Measurements from ENCODE around the gene TAS2R13.

TAS2R13 gene

DNA sequence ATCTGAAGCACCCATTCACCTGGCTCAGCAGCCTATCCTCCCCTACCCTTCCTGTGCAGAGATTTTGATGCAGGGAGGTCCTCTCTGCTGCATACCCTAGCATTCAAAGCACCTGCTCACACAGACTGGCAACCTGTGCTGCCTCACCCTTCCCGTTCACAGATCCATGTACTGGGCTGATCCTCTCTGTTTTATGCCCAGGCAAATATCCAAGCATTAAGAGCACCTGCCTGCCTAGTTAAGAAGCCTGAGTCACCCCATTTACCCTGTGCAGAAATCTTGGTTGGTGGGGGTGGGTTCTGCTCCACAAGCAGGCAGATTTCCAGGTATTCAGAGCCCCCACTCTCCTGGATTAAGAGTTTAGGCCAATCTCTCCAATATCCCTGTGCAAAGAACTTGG lies 8.4 kb downstream of the TAS2R13 start:
- intact Hi-C loops (cut with DNase I; ENCODE audit: low total_unique reads): no loop called here
- Histone ChIP-seq H3K27me3 (no peaks in the 10 kb centered on the region), H3K27ac (no peak overlapping the region), H3K4me3 (no peak overlapping the region), H3K36me3 (peaks cover 0 to 20% (median 4%) of the 10 kb centered on the region in 3 donors), H3K9me3 (peaks cover 0 to 36% (median 6%) of the 10 kb centered on the region in 3 donors), H3K4me1 (no peaks in the 10 kb centered on the region)
- TF ChIP-seq CTCF (IDR thresholded peaks at IDR 0.05): no peak
- DNase-seq: no peak

DNA sequence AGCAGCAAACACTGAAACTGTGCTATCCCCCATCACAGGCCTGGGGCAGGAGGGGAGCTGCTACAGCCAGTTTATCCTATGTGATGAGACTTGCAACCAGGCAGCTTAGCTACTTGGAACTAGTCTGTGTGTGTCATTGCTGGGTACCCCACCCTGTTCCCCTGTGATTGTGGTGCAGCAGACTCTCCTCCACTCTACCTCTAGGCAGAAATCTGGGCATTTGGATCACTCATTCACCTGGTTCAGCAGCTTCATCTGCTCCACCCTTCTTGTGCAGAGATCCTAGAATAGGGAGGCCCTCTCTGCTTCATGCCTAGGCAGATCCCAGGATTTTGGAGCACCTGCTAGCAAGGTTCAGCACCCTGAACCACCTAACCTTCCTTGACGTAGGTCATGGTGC lies 8.8 kb downstream of the TAS2R13 start:
- no peak overlapping the region for H3K4me3 ChIP-seq
- DNase-seq: no peak
- H3K27ac ChIP-seq: no peak overlapping the region
- TF ChIP-seq CTCF (IDR thresholded peaks at IDR 0.05): no peak
- no peaks in the 10 kb centered on the region for H3K4me1 ChIP-seq
- H3K36me3 ChIP-seq: peaks cover 0 to 16% (median 4%) of the 10 kb centered on the region in 3 donors
- H3K27me3 ChIP-seq: no peaks in the 10 kb centered on the region
- H3K9me3 ChIP-seq: peaks cover 0 to 32% (median 6%) of the 10 kb centered on the region in 3 donors
- intact Hi-C loops (cut with DNase I; ENCODE audit: low total_unique reads): no loop called here

GRCh38 chr12:10896854-10897253 lies 12.5 kb downstream of the TAS2R13 start:
- no peak overlapping the region for H3K4me3 ChIP-seq

DNA sequence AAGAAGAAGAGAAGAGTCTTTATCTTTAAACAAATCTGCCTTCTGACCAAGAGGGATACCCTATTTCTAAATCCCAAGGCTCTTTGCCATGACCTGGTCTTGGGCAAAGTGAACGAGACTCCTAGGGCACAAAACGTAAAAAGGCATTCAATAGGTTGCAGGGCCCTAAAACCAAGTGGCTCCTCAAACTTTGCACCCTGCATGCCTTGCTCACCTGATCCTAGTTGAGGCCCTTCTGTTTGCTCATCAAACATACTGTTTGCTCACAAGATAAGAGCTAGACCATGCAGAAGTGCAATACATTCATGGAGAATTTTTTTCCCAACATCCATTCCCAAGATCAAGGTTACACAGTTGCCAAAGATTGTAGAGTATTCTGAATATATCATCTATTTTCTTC lies 17.4 kb downstream of the TAS2R13 start:
- Histone ChIP-seq H3K4me1 (no peaks in the 10 kb centered on the region), H3K27me3 (no peaks in the 10 kb centered on the region), H3K4me3 (no peak overlapping the region), H3K36me3 (no peaks in the 10 kb centered on the region), H3K9me3 (no peaks in the 10 kb centered on the region), H3K27ac (no peak overlapping the region)
- no peak for TF ChIP-seq CTCF (IDR thresholded peaks at IDR 0.05)
- DNase-seq: no peak
- intact Hi-C loops (cut with DNase I; ENCODE audit: low total_unique reads): no loop called here

More at GRCh38 chr12:10896854-10897253, 12.5 kb downstream of the TAS2R13 start:
- DNase-seq: no peak
- intact Hi-C loops (cut with DNase I; ENCODE audit: low total_unique reads): no loop called here
- Histone ChIP-seq H3K27ac (no peak overlapping the region), H3K4me1 (no peaks in the 10 kb centered on the region), H3K36me3 (peaks cover 0 to 8% (median 0%) of the 10 kb centered on the region in 3 donors), H3K27me3 (no peaks in the 10 kb centered on the region), H3K9me3 (no peaks in the 10 kb centered on the region)
- TF ChIP-seq CTCF (IDR thresholded peaks at IDR 0.05): no peak

GRCh38 chr12:10889226-10889625 lies 20.1 kb downstream of the TAS2R13 start:
- Histone ChIP-seq H3K36me3 (no peaks in the 10 kb centered on the region), H3K27me3 (no peaks in the 10 kb centered on the region), H3K27ac (no peak overlapping the region), H3K4me3 (no peak overlapping the region), H3K4me1 (no peaks in the 10 kb centered on the region), H3K9me3 (no peaks in the 10 kb centered on the region)
- no peak for DNase-seq
- no peak for TF ChIP-seq CTCF (IDR thresholded peaks at IDR 0.05)
- intact Hi-C loops (cut with DNase I; ENCODE audit: low total_unique reads): no loop called here

Data from tibial artery (tissue), 4 donors.